Measurements from ENCODE around the gene PXMP4.
A peak's percentile ranks its signal among the peaks of the same experiment; 100 is the strongest.

PXMP4 gene

GRCh38 chr20:33673410-33674293 lies 46.5 kb downstream of the PXMP4 start:
- Histone ChIP-seq H3K4me1 (ENCODE audit: control insufficient read depth in 2 of 2, insufficient read depth in 1 of 2, low read depth in 1 of 2, low read length in 2 of 2) (peaks cover 26 to 29% of the 10 kb centered on the region in 2 donors), H3K9ac (ENCODE audit: low read depth, low read length, poor library complexity) (peak overlapping the region; percentile 93), H3K18ac (ENCODE audit: low read length) (peak overlapping the region; percentile 93), H3K14ac (ENCODE audit: low read length) (peak overlapping the region; percentile 63), H2AK5ac (ENCODE audit: low read depth, low read length) (peak overlapping the region; percentile 98), H3K9me3 (replicated peaks in 1 of 2; ENCODE audit: control insufficient read depth in 2 of 2, insufficient read depth in 1 of 2, low read depth in 1 of 2, low read length in 2 of 2) (peaks cover 0 to 7% of the 10 kb centered on the region in 2 donors), H3K27ac (replicated peaks; ENCODE audit: low read length) (no peak overlapping the region), H3K23ac (ENCODE audit: low read depth, low read length, poor library complexity) (peak overlapping the region; percentile 44), H3K79me1 (ENCODE audit: low read depth, low read length) (peaks cover 5% of the 10 kb centered on the region), H2BK15ac (ENCODE audit: low read length) (peak overlapping the region; percentile 90), H3K27me3 (ENCODE audit: control insufficient read depth in 3 of 3, insufficient read depth in 3 of 3, low read depth in 1 of 3, low read length in 3 of 3) (no peaks in the 10 kb centered on the region), H4K91ac (ENCODE audit: low read depth, low read length, poor library complexity) (no peak overlapping the region), H3K4ac (ENCODE audit: low read length) (peak overlapping the region; percentile 30), H3K4me2 (ENCODE audit: insufficient read depth, low read length, poor library complexity, severe bottlenecking) (peak overlapping the region; percentile 94), H3K4me3 (ENCODE audit: low read length in 2 of 2) (peak overlapping the region; percentile 62 to 84), H2BK120ac (ENCODE audit: low read depth, low read length) (no peak overlapping the region), H3K36me3 (replicated peaks in 1 of 2; ENCODE audit: control insufficient read depth in 2 of 2, insufficient read depth in 2 of 2, low read length in 2 of 2) (peaks cover 23 to 53% of the 10 kb centered on the region in 2 donors), H4K8ac (ENCODE audit: low read depth, low read length) (no peak overlapping the region), H2AFZ (ENCODE audit: low read length) (peak overlapping the region; percentile 94), H2BK12ac (ENCODE audit: low read length) (no peak overlapping the region), H2BK5ac (ENCODE audit: low read length) (peak overlapping the region; percentile 70)
- DNase-seq (ENCODE audit: low spot score): no peak
- no CpG with 5 or more reads among the region's 29 CpGs for WGBS, 2 donors (ENCODE audit: extremely low coverage in 2 of 2, insufficient read length in 2 of 2, insufficient replicate concordance in 1 of 2)

GRCh38 chr20:33673114-33673409 lies 47.0 kb downstream of the PXMP4 start:
- Histone ChIP-seq H2BK12ac (ENCODE audit: low read length) (no peak overlapping the region), H2AK5ac (ENCODE audit: low read depth, low read length) (peak overlapping the region; percentile 98), H3K36me3 (replicated peaks in 1 of 2; ENCODE audit: control insufficient read depth in 2 of 2, insufficient read depth in 2 of 2, low read length in 2 of 2) (peaks cover 19 to 53% of the 10 kb centered on the region in 2 donors), H3K79me1 (ENCODE audit: low read depth, low read length) (peaks cover 5% of the 10 kb centered on the region), H3K27me3 (ENCODE audit: control insufficient read depth in 3 of 3, insufficient read depth in 3 of 3, low read depth in 1 of 3, low read length in 3 of 3) (no peaks in the 10 kb centered on the region), H3K4me3 (ENCODE audit: low read length in 2 of 2) (peak overlapping the region; percentile 62 to 84), H3K23ac (ENCODE audit: low read depth, low read length, poor library complexity) (no peak overlapping the region), H2BK120ac (ENCODE audit: low read depth, low read length) (no peak overlapping the region), H4K91ac (ENCODE audit: low read depth, low read length, poor library complexity) (no peak overlapping the region), H3K9ac (ENCODE audit: low read depth, low read length, poor library complexity) (peak overlapping the region; percentile 93), H3K4me2 (ENCODE audit: insufficient read depth, low read length, poor library complexity, severe bottlenecking) (peak overlapping the region; percentile 94), H2BK15ac (ENCODE audit: low read length) (peak overlapping the region; percentile 90), H3K27ac (replicated peaks; ENCODE audit: low read length) (no peak overlapping the region), H3K9me3 (replicated peaks in 1 of 2; ENCODE audit: control insufficient read depth in 2 of 2, insufficient read depth in 1 of 2, low read depth in 1 of 2, low read length in 2 of 2) (peaks cover 0 to 4% of the 10 kb centered on the region in 2 donors), H2BK5ac (ENCODE audit: low read length) (peak overlapping the region; percentile 70), H3K18ac (ENCODE audit: low read length) (peak overlapping the region; percentile 93), H2AFZ (ENCODE audit: low read length) (no peak overlapping the region), H3K14ac (ENCODE audit: low read length) (no peak overlapping the region), H4K8ac (ENCODE audit: low read depth, low read length) (no peak overlapping the region), H3K4ac (ENCODE audit: low read length) (peak overlapping the region; percentile 30), H3K4me1 (ENCODE audit: control insufficient read depth in 2 of 2, insufficient read depth in 1 of 2, low read depth in 1 of 2, low read length in 2 of 2) (peaks cover 26 to 29% of the 10 kb centered on the region in 2 donors)
- no peak for DNase-seq (ENCODE audit: low spot score)
- no CpG with 5 or more reads among the region's 4 CpGs for WGBS, 2 donors (ENCODE audit: extremely low coverage in 2 of 2, insufficient read length in 2 of 2, insufficient replicate concordance in 1 of 2)

- H3K27me3 ChIP-seq (ENCODE audit: control insufficient read depth in 3 of 3, insufficient read depth in 3 of 3, low read depth in 1 of 3, low read length in 3 of 3): peaks cover 0 to under 1% (median 0%) of the 10 kb centered on the region in 3 experiments
- H3K4me1 ChIP-seq (ENCODE audit: control insufficient read depth in 2 of 2, insufficient read depth in 1 of 2, low read depth in 1 of 2, low read length in 2 of 2): peaks cover 26 to 29% of the 10 kb centered on the region in 2 donors
- WGBS, 2 donors (ENCODE audit: extremely low coverage in 2 of 2, insufficient read length in 2 of 2, insufficient replicate concordance in 1 of 2): no CpG with 5 or more reads among the region's 17 CpGs
- H3K36me3 ChIP-seq (replicated peaks in 1 of 2; ENCODE audit: control insufficient read depth in 2 of 2, insufficient read depth in 2 of 2, low read length in 2 of 2): peaks cover 15 to 53% of the 10 kb centered on the region in 2 donors
- peak overlapping the region; percentile 87 for H2BK5ac ChIP-seq (ENCODE audit: low read length)
- peak overlapping the region; percentile 90 for H2BK15ac ChIP-seq (ENCODE audit: low read length)
- no peak overlapping the region for H4K91ac ChIP-seq (ENCODE audit: low read depth, low read length, poor library complexity)
- H2AFZ ChIP-seq (ENCODE audit: low read length): no peak overlapping the region
- H3K9me3 ChIP-seq (replicated peaks in 1 of 2; ENCODE audit: control insufficient read depth in 2 of 2, insufficient read depth in 1 of 2, low read depth in 1 of 2, low read length in 2 of 2): peaks cover 0 to 3% of the 10 kb centered on the region in 2 donors
- H3K9ac ChIP-seq (ENCODE audit: low read depth, low read length, poor library complexity): no peak overlapping the region
- peak overlapping the region; percentile 66 for H3K23ac ChIP-seq (ENCODE audit: low read depth, low read length, poor library complexity)
- DNase-seq (ENCODE audit: low spot score): no peak
- peak overlapping the region; percentile 34 for H2AK5ac ChIP-seq (ENCODE audit: low read depth, low read length)
- H3K27ac ChIP-seq (replicated peaks; ENCODE audit: low read length): no peak overlapping the region
- peaks cover 5% of the 10 kb centered on the region for H3K79me1 ChIP-seq (ENCODE audit: low read depth, low read length)
- H2BK12ac ChIP-seq (ENCODE audit: low read length): peak overlapping the region; percentile 43
- no peak overlapping the region for H4K8ac ChIP-seq (ENCODE audit: low read depth, low read length)
- peak overlapping the region; percentile 75 for H2BK120ac ChIP-seq (ENCODE audit: low read depth, low read length)
- peak overlapping the region; percentile 73 for H3K18ac ChIP-seq (ENCODE audit: low read length)
- no peak overlapping the region for H3K14ac ChIP-seq (ENCODE audit: low read length)
- no peak overlapping the region for H3K4ac ChIP-seq (ENCODE audit: low read length)
- H3K4me3 ChIP-seq (ENCODE audit: low read length in 2 of 2): peak overlapping the region in 1 of 2 donors; percentile 44
- H3K4me2 ChIP-seq (ENCODE audit: insufficient read depth, low read length, poor library complexity, severe bottlenecking): no peak overlapping the region
These were observed 47.5 kb downstream of the PXMP4 start for GRCh38 chr20:33672426-33673113.
